HG02870 (cell line): ENCODE measurements around the gene BFSP2.

Experiments used
- ATAC-seq: cut with Tn5 transposase; IDR thresholded peaks from one replicate; pipeline ENCODE4 v1.9.1; 2021; ENCODE audit warnings: mild to moderate bottlenecking, moderate library complexity; ENCODE audit not compliant: unreplicated experiment

The BFSP2 gene

DNA sequence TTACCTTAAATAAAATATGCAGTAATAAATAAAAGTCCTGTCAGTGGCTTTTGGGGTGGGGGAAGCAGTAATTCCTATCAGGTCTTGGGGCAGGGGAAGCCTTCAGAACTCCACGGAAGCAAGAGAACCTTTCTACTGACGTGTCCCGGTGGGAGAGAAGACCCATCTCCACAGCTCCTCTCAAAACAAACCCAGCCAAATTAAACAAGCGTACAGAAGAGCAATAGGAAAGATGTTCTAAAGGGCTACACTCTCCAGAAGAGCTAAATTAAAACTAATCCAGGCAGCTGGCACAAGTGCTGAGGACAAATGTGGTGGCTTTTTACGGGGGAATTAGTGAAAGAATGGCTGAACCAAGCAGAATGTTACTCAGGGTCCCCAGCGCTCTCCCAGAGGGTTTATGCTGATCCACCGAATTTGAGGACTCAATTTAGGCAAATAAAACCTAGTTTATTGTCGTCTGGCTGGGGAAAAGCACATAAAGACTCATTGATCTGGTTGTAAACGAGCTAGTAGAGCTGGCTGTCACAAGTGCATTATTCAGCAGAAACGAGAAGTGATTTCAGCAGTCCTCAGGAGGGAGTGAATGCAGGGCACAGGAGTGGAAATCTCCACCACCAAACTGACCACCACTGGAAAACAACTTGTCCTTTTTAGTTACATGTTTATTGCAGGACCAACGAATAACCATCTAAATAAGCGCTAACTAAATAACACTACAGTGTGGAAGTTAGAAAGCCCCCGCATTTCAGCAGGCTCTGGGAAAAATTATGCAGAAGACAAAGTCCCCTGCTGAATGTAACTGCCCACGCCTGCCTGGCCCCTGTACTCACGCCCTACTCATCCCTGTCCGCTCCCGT lies 13.5 kb downstream of the BFSP2 start:
- ATAC-seq, result no peak

DNA sequence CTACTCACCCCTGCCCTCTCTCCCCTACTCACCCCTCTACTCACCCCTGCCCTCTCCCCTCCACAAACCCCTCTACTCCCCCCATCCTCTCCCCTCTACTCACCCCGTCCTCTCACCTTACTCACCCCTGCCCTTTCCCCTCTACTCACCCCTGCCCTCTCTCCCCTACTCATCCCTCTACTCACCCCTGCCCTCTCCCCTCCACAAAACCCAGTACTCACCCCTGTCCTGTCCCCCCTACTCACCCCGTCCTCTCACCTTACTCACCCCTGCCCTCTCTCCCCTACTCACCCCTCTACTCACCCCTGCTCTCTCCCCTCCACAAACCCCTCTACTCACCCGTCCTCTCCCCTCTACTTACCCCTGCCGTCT lies 14.2 kb downstream of the BFSP2 start:
- no peak for ATAC-seq

DNA sequence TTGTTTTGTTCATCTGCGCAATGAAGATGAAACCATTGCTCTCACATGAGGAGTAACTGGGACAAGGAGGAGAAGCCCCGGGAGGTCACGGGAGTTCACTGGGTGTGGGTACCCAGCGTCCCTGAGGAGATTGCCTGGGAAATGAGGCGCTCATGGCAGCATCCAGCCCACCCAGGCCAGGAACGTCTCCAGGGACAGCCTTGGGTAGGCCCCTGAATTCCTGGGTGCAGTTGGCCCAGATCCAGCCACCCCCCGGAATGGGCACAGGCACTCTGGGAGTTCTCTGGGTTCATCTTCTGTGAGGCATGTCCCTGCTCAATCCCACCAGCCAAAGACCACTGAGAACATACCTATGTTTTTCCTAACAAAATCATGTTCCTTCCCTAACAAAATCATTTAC lies 18.5 kb downstream of the BFSP2 start:
- ATAC-seq, result no peak

DNA sequence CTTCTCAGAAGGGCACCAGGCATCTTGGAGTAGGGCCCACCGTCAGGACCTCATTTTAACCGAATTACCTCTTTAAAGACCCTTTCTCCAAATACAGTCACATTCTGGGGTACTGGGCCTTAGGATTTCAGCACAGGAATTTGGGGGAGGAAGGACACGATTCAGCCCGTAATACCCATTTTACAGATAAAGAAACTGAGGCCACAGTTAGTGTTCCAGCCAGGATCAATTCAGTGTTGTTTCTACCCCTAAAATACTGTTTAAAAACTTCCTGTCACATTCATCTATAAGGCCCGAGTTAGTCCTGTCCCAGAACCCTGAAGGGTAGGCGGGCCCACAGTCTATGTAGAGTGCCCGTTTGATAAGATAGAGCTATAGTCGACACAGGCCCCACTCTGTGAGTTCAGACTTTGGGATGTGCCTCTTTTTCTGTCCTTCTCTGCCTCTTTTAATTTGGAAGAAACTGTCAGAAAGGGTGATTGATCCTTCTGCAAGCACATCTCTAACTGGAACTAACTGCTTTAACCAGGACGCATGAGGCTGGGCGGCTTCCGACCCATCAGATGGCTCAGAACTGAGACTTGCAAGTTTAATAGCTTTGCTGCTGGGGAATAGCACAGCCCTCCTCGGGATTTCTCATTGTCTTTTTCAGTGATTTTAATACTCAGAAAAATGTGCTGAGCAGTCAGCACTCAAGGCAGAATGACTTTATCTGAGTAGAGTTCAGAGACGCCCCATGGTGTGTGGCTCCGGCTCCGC lies 19.5 kb downstream of the BFSP2 start:
- no peak for ATAC-seq

DNA sequence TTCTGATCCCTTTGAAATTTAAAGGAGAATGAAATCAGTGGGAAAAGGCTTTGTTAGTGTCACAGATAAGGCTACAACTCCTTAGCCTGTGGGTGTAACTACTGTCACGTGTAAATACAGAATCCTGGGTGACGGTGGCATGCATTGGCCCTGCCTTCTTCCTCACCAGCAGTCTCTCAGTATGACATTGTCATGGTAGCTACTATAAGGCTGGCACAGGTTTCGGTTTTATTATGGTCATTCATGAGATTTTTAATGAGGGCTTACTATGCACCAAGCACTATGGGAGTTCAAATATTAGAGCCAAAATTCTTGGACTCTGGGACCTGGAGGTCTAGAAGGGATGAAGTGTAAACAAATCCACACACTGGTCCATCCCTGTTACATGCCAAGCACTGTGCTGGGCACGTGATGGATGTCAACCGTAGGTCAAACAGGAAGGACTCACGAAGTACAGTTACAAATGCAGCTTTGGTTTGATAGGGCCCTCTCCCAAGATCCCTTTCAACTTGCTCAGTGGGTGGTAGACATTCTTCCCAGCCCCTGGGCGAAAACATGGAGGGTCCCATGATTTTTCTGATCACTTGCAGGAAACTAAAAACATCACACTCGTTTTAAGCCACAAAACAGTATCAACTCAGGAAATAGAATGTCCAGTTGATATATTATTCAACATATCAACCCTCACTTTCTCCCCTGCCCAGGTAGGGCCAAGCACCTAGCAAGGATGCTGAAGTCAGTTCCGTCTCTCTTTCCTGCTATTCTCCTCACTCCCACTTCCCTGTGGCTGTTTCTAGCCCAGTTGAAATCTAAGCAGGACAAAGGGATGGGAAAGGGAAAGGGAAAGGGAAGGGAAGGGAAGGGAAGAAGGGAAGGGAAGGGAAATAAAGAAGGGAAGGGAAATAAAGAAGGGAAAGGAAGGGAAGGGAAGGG lies 25.3 kb downstream of the BFSP2 start:
- ATAC-seq, result no peak

DNA sequence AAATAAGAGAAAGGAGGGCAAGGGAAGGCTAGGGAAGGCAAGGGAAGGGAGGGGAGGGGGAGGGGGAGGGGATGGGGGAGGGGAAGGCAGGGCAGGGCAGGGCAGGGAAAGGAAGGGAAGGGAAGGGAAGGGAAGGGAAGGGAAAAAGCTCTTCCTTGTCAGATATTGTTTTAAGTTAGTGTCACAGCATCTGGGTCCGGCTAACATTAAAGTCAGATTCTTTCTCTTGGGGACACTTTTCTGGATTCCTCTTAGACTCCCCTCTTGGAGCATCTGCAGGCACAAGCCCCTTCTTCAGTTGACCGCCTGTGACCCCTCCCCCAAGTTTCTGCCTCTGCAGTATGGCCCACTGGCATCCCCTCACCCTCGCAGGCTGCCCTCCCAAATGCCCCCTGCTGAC lies 26.0 kb downstream of the BFSP2 start:
- no peak for ATAC-seq

DNA sequence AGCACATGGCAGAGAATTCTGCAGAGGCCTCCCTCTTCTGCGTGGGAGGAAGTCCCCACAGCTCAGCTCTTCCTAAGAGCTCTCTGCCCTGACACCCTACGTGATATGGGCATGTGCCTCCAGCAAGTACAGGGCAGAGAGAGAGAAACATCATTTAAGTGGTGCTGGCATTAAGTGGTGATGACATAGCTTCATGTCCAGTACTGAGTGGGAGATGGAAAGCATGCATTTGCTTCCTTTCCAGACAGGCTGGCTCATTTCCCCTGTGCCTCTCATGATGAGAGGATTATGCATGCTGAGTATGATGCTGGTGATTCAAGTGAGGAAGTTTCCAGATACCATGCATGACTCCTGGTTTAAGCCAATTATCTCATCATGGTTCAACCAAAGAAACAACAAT lies 26.9 kb downstream of the BFSP2 start:
- ATAC-seq, result no peak

DNA sequence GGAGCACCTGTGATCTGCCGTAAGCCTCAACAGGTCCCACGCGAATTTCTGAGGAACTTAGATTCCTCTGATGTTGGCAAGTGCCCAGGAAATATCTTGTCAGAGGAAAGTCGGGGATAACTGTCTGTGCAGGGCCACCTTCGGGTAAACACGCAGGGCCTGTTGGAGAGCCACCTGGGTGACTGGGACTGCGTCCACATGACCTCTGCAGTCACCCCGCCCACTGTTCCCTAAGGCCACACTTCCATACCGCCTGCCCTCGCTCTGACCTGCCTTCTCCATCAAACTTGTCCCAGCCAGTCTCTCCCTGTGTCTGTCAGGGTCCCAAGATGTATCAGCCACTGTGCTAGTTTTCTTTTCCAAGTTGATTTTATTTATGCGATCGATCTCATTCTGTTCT lies 28.7 kb downstream of the BFSP2 start:
- no peak for ATAC-seq

DNA sequence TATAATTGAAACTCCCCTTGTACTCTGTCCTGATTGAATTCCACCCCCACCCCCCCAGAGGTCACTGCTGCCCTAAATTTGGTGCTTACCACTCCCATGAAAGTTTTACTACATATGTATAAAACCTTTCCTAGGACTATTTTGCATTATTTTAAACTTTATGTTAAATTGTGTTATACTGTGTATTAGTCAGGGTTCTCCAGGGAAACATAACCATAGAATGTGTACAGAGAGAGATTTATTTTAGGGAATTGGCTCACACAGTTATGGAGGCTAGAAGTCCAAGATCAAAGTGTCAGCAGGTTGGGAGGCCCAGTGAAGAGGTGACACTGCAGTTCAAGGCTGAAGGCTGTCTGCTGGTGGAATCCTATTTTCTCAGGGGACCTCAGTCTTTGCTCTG lies 29.2 kb downstream of the BFSP2 start:
- no peak for ATAC-seq

DNA sequence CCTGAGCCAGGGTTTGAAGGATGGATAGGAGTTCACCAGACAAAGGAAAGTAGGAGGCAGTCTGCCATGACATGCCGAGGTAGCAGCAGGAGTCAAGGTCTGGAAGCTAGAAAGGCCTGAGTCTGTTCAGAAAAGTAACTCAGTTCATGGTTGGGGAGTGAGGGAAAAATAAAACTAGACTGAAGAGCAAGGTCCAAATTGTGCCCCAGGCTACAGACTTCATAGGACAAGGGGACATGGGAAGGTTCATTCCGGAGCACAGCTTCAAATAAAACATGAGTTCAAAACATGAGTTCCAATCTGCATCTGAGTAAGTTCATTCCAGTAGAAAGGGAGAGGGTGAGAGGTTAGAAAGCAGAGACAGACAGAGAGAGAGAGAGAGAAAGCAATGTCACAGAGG lies 39.7 kb downstream of the BFSP2 start:
- ATAC-seq, result no peak

DNA sequence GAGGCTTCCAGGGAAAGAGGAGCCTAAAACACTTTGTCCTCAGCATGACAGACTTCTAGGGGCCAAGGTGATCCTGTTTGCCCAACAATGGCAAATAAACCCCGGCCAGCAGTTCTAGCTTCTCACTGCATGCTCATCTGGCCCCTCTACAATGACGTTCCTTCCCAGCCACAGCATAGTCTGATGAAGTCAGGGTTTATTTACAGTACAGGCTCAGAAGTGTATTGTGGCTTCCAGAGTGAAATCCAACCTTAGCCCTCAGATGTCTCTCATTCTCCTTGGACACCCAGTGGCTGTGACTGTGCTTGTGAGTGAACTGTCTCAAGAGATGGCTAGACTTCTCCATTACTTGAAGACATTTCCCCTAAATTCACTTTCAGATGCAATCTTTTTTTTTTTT lies 40.8 kb downstream of the BFSP2 start:
- ATAC-seq, result no peak

DNA sequence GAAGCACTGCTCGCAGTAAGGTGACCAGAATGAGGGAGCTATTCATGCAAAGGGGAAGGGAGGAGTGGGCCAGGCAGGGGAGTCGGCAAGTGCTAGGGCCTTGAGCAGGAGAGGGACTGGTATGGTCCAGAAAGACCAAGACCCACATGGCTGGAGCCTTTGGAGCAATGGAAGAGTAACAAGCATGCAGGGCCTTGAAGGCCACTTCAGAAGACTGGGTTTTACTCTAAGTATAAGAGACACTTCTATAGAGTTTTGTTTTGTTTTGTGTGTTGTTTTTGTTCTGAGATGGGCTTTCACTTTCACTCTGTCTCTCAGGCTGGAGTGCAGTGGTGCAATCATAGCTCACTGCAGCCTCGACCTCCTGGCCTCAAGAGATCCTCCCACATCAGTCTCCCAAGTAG lies 42.0 kb downstream of the BFSP2 start:
- peak; percentile 77 for ATAC-seq

DNA sequence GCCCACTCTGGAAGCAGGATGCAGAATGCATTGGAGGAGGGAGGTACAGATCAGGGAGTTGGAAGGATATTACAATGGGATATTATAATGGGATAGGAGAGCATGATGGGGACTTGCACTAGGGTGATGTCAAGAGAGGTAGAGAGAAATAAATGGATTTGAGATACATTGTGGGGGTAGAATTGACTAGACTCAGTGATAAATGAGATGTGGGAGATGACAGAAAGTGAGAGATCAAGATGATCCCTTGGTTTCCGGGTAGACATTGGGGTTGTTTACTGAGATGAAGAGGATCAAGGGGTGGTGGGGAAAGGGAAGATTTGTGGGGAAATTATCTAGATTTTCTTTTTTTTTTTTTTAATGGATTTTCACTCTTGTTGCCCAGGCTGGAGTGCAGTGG lies 42.7 kb downstream of the BFSP2 start:
- ATAC-seq, result no peak

DNA sequence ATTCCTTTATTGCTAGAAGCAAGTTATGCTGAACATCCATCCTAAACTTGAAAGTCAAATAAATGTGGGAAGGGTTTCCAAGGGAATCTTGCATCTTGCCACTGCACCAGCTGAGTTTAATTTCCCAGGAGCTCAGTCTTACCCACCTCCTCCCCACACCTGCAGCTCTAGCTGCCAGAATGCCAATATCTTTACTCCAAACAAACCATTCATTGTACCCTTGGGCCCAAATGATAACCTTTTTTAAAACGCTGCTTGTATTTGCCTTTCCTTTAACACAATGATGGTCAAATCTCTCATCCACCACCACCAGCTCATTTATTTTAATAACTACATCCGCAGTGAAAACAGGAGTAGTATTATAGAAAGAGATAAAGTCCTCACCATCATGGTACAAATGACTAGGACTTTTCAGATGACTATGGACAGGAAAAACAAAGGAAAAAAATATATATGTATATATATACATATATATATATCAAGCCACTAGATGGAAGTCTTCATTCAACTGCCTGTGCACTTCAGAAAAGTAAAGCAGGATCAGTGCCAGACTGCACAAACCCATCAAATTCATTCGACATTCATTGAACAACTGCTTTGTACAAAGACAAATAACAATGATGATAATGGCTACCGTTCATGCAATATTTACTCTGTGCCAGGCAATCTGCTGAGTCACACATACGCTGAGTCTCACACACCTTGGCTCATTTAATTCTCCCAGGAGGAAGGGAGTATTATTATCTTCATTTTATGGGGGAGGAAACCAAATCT lies 44.0 kb downstream of the BFSP2 start:
- no peak for ATAC-seq

DNA sequence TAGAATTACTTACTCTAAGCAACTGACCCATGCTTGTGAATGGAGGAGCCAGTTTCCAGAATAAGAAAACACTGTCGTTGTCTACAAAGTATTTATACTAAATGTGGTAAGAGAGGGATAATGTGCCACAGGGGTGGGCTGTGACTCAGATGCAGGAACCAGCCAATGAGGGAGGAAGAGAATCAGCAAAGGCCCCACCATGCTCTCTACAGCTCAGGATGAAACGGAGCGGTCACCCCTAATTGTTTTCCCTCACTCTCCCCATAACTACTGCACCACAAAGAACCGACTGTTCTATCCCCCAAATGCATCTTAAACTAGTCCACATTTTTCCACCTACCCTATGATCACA lies 44.5 kb downstream of the BFSP2 start:
- ATAC-seq, result no peak

DNA sequence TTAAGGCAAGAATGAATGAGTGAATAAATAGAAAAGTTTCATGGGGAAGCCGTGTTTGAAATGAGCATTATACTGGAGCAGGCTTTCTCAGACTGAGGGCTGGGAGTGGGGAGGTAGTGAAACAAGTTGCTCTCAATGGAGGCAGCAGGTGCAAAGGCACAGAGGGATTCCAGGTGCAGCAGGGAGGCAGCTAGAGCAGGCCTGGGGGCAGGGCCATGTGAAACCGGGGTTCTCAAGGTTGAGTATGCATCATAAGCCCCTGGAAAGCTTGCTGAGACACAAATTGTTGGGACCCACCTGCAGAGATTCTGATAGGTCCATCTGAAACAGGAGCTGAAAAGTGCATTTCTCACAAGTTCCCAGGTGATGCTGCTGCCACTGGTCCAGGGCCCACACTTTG lies 45.3 kb downstream of the BFSP2 start:
- ATAC-seq, result no peak

DNA sequence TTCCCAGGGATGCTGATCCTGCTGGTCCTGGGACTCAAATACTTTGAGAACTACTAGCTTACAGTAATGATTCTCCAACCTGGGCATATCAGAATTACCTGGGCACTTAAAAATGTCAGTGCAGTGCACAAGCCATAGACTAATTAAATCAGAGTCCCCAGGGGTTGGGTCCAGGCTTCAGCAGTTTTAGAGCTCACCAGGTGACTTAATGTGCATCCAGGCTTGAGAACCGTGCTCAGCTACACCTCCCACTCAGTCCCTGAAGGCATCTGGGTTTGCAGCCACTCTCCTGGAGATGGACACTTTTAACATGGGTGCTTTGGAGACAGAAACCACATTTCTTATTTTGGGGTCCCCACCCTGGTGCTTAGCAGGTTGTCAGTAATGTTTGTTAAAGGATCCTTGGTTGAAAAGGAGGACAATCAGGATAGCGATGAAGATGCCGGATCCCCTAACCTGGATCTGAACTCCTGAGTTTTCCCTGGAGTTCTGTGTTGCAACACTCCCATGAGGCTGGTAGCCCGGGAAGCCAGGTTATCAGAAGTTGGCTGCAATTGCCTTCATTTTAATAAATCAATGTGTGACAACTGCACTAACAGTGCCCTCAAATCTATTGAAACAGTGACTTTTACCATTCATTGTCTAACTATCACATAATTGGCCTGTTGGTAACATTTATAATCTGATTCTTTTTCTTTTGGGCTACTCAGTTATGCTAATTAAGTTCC lies 48.1 kb downstream of the BFSP2 start:
- ATAC-seq, result no peak

DNA sequence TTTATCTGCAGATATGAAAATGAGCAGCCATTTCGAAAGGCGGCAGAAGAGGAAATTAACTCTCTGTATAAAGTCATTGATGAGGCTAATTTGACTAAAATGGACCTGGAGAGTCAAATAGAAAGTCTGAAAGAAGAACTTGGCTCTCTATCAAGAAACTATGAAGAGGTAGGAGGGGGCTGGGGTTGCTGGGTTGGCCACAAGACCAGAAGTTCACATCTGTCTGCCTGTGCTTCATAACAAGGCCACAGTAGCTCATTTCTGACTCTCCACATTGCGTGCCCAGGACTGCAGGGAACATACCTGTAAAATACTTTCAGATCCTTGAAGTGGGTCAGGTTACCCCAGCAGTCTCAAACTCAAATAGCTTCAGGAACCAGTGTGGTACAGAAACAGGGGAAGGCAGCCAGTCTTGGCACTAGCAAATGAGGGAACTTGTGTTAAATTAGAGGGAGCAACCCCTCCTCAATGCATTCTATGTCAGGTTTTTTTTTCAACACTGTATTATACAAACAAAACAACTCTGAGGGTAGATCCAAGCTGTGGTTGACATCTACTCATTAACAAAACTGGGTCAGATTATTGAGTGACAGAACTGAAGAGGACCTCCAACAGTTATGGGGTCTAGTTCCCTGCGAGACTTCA lies 48.7 kb downstream of the BFSP2 start:
- peak; percentile 92 for ATAC-seq

DNA sequence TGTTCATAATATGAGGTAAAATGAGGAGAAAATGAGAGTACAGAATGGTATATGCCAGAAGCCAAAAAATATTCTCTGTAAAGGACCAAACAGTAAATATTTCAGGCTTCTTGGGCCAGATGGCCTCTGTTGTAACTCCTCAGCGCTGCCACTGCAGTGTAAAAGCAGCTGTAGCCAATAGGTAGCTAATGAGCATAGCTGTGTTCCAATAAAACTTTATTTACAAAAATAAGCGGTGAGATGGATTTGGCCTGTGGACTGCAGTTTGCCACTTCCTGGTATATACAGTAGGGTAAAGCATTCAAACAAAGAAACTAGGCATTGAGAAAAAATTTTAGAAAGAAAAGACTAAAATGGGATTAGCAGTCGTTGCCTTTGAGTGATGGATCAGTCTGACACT lies 51.5 kb downstream of the BFSP2 start:
- no peak for ATAC-seq
